H54 (cell line): ENCODE results near the gene BCORL1.

ENCODE experiments used
- DNase-seq: peaks from one replicate; pipeline ENCODE4 v3.0.0; 2011; ENCODE audit warnings: low spot score, mixed read lengths; ENCODE audit not compliant: insufficient read length
- FAIRE-seq: peaks from 3 replicates; lab custom pipeline; 2011; peaks lifted over from hg19 to GRCh38; lab: Jason Lieb, UNC
- POLR2A ChIP-seq: IDR thresholded peaks from 2 replicates; pipeline ENCODE4 v1.6.1; 2011; ENCODE audit warnings: low read depth, mild to moderate bottlenecking, low read length

The BCORL1 gene

DNA sequence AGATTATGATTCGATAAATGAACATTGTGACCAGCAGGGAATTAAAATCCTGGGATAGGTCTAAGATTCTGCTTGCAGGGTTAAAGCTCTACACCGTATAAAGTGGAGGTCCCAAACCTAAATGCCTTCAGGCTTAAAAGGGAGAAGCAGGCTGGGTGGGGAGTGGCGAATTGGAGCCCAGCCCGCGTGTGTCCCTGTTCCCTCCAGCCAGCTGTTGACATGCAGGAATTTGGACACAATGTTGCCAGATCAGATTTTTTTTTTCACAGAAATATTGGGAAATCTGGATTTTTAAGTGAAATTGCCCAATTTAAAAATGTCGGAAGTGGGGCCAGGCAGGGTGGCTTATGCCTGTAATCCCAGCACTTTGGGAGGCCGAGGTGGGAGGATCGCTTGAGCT, 67.4 kb downstream of the BCORL1 start:
- DNase-seq (no peak), FAIRE-seq (no peak)
- TF ChIP-seq POLR2A = no peak

- no peak for FAIRE-seq
- TF ChIP-seq POLR2A = no peak
- no peak for DNase-seq
These were observed 68.9 kb downstream of the BCORL1 start for GRCh38 chrX:130051176-130051845.

- no peak for DNase-seq
- TF ChIP-seq POLR2A = no peak
- no peak for FAIRE-seq
These were observed 70.8 kb downstream of the BCORL1 start for GRCh38 chrX:130053236-130053635.

DNA sequence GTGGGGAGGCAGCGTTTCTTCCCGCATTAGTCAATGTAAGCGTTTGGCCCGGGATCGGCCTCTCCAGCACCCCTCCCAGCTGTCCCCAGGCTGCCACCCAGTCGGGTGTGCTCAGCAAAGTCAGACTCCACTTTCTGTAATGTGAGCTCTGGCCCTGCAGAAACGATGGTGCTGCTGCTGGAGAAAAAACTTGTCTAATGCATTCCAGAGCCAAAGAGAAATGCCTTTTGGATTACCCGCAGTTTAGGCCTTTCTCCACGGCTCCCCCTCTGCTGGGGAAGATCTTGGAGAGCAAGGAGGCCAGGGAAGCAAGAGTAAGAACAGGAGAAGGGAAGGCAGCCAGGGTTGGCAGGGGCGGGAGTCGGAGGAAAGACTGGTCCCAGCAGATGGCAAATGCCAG, 72.7 kb downstream of the BCORL1 start:
- DNase-seq (no peak), FAIRE-seq (no peak)
- TF ChIP-seq POLR2A = no peak

GRCh38 chrX:130055899-130056298, 73.5 kb downstream of the BCORL1 start:
- DNase-seq = no peak
- FAIRE-seq = no peak
- no peak for TF ChIP-seq POLR2A

- no peak for DNase-seq
- no peak for TF ChIP-seq POLR2A
- FAIRE-seq = no peak
These were observed 74.8 kb downstream of the BCORL1 start for GRCh38 chrX:130057209-130057608.

DNA sequence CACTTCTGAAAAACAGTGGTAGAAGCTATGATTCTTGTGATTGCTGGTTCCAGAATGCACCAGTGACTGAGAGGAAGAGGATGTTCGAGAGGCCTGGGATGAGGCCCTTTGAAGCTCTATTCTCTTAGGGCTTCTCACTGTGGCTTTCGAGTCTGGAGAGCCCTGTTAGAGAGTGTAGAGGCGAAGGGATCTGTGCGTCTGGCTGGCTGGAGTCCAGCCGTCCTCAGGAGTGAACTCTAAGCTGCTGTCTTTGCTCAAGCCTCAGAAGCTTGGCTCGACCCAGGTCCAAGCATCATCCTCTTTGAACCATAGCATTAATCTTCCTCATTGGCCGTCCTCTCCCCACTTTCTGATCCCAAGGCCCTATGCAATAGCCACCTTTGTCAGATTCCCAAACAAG, 76.2 kb downstream of the BCORL1 start:
- DNase-seq = no peak
- TF ChIP-seq POLR2A = no peak
- FAIRE-seq = no peak

DNA sequence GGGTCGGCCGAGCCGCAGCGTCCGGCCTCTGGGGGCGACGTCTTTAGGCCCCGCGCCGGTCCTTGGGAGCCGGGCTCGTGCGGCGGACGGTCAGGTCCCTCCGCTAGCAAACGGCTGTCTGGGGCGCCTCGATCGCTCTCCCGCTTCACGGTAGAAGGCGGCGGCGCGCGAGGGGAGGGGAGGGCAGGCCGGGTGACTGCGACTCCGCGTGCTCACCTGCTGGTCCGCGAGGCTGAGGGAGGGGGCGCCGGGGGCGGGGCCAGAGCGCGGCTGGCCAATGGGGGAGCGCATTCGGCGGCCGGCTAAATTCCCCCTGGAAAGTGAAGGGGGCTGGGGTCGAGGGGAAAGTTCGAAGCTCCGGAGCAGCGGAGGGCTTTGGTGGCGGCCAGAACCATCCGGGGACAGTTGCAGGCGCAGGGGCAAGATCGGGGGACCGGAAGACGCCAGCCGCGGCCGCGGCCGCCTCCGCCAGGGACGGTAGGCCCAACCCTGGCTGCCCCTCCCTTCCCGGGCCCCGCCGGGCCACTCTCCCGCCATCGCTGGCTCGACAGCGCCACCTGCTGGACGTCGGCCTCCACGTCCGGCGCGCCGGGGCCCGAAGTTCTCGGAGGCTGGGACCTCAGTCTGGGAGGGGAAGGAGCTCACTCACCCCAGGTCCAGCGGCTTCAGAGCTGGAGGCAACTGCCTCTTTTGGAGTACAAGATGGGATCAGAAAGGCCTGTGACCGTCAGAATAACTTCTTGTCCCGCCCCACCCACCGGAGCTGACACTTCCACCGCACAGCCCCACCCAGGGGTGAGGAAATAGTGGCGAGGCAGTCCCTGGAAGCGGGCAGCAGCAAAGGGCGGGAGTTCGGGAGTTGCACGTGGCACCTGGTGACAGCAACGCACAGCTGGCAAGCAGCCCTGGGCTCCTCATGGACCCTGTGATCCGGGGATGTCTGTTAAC, 78.0 kb downstream of the BCORL1 start:
- FAIRE-seq (no peak), DNase-seq (peak; percentile 84)
- 0 out of 2 replicates have a peak, but pooled peaks have one; percentile 16 for TF ChIP-seq POLR2A

DNA sequence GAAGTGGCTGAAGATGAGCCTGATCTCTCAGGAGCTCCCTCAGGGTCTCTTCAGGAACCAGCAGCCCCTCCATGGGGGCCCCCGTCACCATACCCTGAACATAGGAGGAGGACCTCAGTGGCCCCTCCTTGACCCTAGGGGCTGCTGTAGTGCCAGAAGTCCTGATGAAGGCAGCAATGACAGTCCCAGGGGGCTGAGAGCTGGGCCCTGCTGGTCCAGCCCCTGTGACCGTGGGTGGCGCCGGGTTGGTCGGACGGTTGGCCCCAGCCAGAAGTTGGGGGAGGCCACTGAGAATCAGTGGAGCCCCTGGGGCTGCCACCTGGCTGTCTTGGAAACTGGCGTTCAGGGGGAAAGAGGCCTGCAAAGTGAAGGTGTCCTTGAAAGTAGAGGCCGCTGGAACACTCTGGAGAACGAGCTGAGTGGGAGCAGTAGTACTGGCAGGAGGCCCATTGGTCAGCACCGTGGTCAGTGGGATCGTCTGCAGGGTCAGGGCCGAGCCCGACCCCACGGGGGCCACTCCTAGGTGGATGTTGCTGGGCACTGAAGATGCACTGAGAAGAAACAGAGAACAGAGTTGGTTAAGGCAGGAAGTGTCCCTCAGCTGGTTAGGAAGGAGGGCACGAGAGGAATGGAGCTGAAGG, 84.7 kb downstream of the BCORL1 start:
- no peak for DNase-seq
- FAIRE-seq = no peak
- TF ChIP-seq POLR2A = no peak

- DNase-seq (no peak), FAIRE-seq (no peak)
- TF ChIP-seq POLR2A = no peak
These were observed 89.3 kb downstream of the BCORL1 start for GRCh38 chrX:130071611-130072344.

GRCh38 chrX:130072345-130072740, 89.9 kb downstream of the BCORL1 start:
- FAIRE-seq (no peak), DNase-seq (no peak)
- no peak for TF ChIP-seq POLR2A

DNA sequence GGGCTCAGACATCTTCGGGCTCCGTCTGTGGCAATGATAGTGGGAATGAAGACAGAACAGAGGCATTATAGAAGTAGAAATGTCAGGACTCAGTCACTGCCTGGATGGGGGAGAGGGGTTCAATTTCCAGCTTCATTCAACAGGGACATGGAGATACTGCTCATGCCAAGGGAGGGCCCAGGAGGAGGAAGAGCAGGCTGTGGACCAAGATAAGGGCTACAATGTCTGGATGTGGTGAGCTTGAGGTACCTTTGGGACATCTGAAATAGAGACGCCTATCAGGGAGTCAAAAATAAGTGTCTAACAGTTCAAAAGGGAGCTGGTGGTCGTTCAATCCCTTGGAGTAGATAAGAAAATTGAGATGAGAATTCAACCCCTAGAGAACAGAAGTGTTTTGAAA, 93.3 kb downstream of the BCORL1 start:
- FAIRE-seq (no peak), DNase-seq (no peak)
- TF ChIP-seq POLR2A = no peak

GRCh38 chrX:130079824-130080406, 97.5 kb downstream of the BCORL1 start:
- TF ChIP-seq POLR2A = no peak
- peak; percentile 61 for DNase-seq
- peak; percentile 68 for FAIRE-seq
